HG03103 (cell line): ENCODE results near the gene SULT1A3.
"Not testable (repeated sequence)": the region's sequence is repeated elsewhere in the genome, so short reads cannot be mapped to it uniquely, and the experiment has no call there.

ENCODE experiments used
- ATAC-seq: cut with Tn5 transposase; IDR thresholded peaks from one replicate; pipeline ENCODE4 v1.9.1; 2021; ENCODE audit warnings: low read depth; ENCODE audit not compliant: unreplicated experiment

The SULT1A3 gene

GRCh38 chr16:30199049-30199448 lies at the start of gene SULT1A3:
Gene SULT1A3, plus strand, starts transcription at chr16:30199255. Its CDS starts 1,474 bp downstream, at chr16:30200729.
- not testable (repeated sequence) for ATAC-seq

DNA sequence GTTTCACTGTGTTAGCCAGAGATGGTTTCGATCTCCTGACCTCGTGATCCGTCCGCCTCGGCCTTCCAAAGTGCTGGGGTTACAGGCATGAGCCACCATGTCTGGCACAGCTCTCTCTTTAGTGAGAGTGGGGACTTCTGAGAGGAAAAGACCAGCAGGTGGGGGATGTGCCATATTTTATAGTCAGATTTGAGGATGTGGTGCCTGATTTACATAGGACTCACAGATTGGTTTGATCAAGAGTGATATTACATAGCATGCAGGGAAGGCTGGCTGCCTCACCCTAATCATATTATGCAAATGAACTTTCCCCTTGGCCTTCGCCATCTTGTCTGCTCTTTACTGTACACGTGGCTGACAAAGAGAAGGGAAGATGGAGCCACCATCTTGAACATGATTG lies 48.0 kb upstream of the SULT1A3 start:
- ATAC-seq = no peak

DNA sequence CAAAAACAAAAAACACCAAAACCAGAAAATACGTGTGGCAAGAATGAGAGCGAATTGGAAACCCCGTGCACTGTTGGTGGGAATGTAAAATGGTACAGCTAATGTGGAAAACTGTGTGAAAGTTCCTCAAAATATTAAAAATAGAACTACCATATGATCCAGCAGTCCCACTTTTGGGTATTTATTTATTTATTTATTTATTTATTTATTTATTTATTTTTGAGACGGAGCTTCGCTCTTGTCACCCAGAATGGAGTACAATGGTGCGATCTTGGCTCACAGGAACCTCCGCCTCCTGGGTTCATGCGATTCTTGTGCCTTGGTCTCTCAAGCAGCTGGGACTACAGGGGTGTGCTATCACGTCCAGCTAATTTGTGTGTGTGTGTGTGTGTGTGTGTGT lies 46.5 kb upstream of the SULT1A3 start:
- ATAC-seq = no peak

GRCh38 chr16:30155188-30155587 lies 43.9 kb upstream of the SULT1A3 start:
- no peak for ATAC-seq

GRCh38 chr16:30157214-30157613 lies 41.8 kb upstream of the SULT1A3 start:
- no peak for ATAC-seq

GRCh38 chr16:30163538-30163937 lies 35.5 kb upstream of the SULT1A3 start:
- no peak for ATAC-seq

GRCh38 chr16:30166202-30166902 lies 32.7 kb upstream of the SULT1A3 start:
- ATAC-seq = no peak

DNA sequence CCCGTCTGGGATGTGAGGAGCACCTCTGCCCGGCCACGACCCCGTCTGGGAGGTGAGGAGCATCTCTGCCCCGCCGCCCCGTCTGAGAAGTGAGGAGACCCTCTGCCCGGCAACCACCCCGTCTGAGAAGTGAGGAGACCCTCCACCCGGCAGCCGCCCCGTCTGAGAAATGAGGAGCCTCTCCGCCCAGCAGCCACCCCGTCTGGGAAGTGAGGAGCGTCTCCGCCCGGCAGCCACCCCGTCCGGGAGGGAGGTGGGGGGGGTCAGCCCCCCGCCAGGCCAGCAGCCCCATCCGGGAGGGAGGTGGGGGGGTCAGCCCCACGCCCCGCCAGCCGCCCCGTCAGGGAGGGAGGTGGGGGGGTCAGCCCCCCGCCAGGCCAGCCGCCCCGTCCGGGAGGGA lies 30.3 kb upstream of the SULT1A3 start:
- not testable (repeated sequence) for ATAC-seq

- not testable (repeated sequence) for ATAC-seq
Measured at GRCh38 chr16:30169416-30169815, 29.6 kb upstream of the SULT1A3 start.

DNA sequence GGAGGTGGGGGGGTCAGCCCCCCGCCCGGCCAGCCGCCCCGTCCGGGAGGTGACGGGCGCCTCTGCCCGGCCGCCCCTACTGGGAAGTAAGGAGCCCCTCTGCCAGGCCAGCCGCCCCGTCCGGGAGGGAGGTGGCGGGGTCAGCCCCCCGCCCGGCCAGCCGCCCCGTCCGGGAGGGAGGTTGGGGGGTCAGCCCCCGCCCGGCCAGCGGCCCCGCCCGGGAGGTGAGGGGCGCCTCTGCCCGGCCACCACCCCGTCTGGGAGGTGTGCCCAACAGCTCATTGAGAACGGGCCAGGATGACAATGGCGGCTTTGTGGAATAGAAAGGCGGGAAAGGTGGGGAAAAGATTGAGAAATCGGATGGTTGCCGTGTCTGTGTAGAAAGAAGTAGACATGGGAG lies 28.9 kb upstream of the SULT1A3 start:
- ATAC-seq = not testable (repeated sequence)

- no peak for ATAC-seq
Measured at GRCh38 chr16:30173054-30173453, 26.0 kb upstream of the SULT1A3 start.

DNA sequence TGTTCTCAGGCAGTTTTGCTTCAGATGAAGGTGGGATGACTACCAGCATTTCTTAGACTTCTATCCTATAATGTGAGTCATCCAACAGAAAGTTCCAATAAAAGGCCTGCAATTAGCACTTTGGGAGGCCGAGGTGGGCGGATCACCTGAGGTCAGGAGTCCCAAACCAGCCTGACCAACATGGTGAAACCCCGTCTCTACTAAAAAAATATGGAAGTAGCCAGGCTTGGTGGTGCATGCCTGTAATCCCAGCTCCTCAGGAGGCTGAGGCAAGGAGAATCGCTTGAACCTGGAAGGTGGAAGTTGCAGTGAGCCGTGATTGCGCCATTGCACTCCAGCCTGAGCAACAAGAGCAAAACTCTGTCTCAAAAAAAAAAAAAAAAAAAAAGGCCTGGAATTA lies 22.2 kb upstream of the SULT1A3 start:
- not testable (repeated sequence) for ATAC-seq

- ATAC-seq = no peak
Measured at GRCh38 chr16:30179195-30179594, 19.9 kb upstream of the SULT1A3 start.

DNA sequence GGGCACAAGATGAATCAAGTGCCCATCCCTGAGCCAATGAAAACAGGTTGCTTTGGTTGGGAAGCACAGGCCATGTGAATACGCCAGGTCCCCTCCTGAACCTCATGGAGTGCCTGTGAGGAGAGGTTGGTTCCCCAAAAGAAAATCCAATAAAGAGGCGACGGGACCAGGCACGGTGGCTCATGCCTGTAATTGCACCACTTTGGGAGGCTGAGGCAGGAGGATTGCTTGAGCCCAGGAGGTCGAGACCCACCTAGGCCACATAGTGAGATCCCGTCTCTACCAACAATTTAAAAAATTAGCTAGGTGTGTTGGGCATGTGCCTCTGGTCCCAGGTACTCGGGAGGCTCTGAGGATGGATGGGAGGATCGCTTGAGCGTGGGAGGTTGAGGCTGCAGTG lies 19.1 kb upstream of the SULT1A3 start:
- no peak for ATAC-seq

DNA sequence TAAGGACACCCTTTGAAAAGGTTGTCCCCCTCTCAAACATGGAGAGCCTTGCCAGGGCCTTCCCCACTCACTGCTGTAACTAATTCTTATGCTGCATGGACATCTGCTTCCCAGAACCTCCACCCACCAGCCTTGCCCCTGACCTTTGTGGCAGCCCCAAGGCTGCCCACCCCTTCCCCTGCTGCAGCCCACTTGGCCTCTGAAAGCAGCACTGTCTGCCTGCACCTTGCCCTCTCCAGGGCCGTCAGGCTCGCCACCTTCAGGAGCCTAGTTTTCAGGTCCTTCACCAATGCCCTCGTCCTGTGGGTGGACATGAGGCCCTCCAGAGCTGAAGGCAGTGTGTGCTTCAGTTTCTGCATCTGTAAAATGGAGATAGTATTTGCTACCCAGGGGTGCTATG lies 18.3 kb upstream of the SULT1A3 start:
- ATAC-seq = no peak

- no peak for ATAC-seq
Measured at GRCh38 chr16:30183233-30184095, 15.6 kb upstream of the SULT1A3 start, which contains the start of gene CORO1A. Gene CORO1A, plus strand, starts transcription at chr16:30183602. Its CDS starts 1,608 bp downstream, at chr16:30185210.

- no peak for ATAC-seq
Measured at GRCh38 chr16:30184096-30184890, 14.8 kb upstream of the SULT1A3 start.

DNA sequence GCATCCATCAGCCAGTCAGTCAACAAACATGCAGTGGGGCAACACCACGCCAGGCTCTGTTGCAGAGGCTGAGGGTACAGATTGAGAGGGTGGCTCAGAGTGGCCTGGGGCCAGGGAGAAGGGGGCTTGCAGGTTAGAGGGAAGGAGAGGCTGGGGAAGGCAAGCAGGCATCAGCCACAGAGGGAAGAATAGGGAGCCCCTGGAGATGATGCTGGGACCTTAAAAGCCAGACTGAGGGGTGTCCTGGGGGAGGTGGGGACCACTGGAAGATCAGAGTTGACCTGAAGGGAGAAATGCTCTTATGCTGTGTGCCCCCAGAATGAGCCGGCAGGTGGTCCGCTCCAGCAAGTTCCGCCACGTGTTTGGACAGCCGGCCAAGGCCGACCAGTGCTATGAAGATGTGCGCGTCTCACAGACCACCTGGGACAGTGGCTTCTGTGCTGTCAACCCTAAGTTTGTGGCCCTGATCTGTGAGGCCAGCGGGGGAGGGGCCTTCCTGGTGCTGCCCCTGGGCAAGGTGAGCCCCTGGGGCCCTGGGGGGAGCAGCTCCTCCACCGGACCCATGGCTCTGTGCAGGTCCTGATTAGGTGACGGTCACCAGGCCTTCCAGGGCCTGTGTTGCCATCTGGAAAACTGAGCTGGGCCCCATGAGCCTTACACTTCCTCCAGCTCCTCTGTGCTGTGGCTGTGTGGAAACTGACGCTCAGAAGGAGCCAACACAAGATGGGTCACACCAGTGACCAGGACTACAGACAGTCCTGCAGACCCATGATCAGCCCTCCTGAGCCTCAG lies 14.0 kb upstream of the SULT1A3 start:
- ATAC-seq = no peak

DNA sequence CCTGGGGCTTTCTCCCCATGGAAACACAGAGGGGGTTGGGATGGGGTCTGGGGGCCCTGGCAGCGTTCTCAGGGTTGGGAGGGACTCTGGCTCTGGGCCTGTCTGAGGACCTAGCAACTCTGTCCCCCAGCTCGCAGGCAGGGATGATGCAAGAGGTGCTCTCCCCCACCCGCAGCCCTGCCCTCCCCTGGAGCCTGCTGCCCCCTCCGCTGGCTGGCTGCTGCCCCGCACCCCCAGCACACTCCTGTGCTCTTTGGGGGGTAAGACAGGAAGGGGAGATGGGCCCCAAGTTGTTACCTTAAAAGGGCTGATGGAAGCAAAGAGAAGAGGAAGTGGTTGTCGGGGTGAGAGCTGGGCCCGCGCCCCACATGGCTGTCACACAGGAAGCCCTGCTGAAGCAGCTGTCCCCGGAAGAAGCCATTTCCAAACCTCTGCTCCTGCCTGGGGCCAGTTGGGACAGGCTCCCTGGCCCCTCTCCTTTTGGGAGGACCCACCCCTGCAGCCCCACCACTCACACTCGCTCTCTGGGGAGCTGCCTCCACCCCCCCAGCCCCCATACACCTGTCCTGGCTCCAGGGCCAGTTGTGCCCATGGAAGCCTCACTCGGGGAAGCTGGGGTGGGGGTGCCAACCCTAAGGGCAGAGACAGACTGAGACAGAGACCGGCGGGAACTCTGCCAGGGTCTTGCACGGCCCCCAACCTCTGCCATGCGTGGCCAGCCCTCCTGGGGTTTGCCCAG lies 13.2 kb upstream of the SULT1A3 start:
- peak; percentile 31 for ATAC-seq

DNA sequence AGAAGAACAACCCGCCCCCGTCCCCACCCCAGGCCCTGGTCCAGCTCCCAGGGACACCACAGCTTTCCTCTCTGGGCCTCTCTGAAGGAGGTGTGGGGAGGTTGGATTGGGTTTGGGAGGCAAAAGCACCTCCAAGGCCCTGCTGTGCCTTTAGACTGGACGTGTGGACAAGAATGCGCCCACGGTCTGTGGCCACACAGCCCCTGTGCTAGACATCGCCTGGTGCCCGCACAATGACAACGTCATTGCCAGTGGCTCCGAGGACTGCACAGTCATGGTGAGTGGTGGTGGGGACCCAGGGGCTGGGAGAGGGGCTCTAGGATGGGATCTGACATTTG lies 12.6 kb upstream of the SULT1A3 start:
- ATAC-seq = no peak
